T47D (cell line): ENCODE measurements around the gene AP2A1.

Experiments
- DNase-seq, 2 experiments: peaks; one replicate each; pipeline versions ENCODE4 v3.0.0 to v3.0.0-alpha.2; 2011 to 2012; ENCODE audit warnings: low read depth in 1 of 2, low spot score in 1 of 2
- JUND ChIP-seq: IDR thresholded peaks from 2 replicates; pipeline ENCODE4 v1.6.1; 2012; ENCODE audit warnings: low read depth
- in situ Hi-C: cut with HindIII; loops from 2 replicates; pipeline ENCODE4 v1.10.0; 2016; ENCODE audit warnings: low sequenced_read_pairs, low pct_unique_long_range_greater_than_20kb

AP2A1 gene

GRCh38 chr19:49787746-49788145 lies 20.9 kb downstream of the AP2A1 start:
- in situ Hi-C loops: no loop called here
- TF ChIP-seq JUND: no peak
- peak in 1 of 2 experiments; percentile 86 for DNase-seq

GRCh38 chr19:49788857-49789256 lies 22.1 kb downstream of the AP2A1 start:
- in situ Hi-C loops: no loop called here
- TF ChIP-seq JUND: no peak
- DNase-seq: no peak

- no peak for TF ChIP-seq JUND
- no peak for DNase-seq
- in situ Hi-C loops: no loop called here
Observed at GRCh38 chr19:49790866-49791265, 24.1 kb downstream of the AP2A1 start.

GRCh38 chr19:49791776-49792445 lies 25.1 kb downstream of the AP2A1 start:
- in situ Hi-C loops: no loop called here
- TF ChIP-seq JUND: no peak
- no peak for DNase-seq

GRCh38 chr19:49792829-49793560 lies 26.2 kb downstream of the AP2A1 start:
- in situ Hi-C loops: no loop called here
- DNase-seq: no peak
- TF ChIP-seq JUND: no peak

- DNase-seq: no peak
- no peak for TF ChIP-seq JUND
- in situ Hi-C loops: no loop called here
Observed at GRCh38 chr19:49793561-49793840, 26.7 kb downstream of the AP2A1 start.

- in situ Hi-C loops: no loop called here
- TF ChIP-seq JUND: no peak
Observed at GRCh38 chr19:49795615-49796014, 28.8 kb downstream of the AP2A1 start.

GRCh38 chr19:49798574-49798973 lies 31.8 kb downstream of the AP2A1 start:
- in situ Hi-C loops: no loop called here
- TF ChIP-seq JUND: no peak
- no peak for DNase-seq

More at GRCh38 chr19:49795615-49796014, 28.8 kb downstream of the AP2A1 start:
- no peak for DNase-seq

- no peak for DNase-seq
- in situ Hi-C loops: no loop called here
- no peak for TF ChIP-seq JUND
Observed at GRCh38 chr19:49799271-49799797, 32.5 kb downstream of the AP2A1 start.

GRCh38 chr19:49799798-49800376 lies 33.1 kb downstream of the AP2A1 start:
- TF ChIP-seq JUND: no peak
- DNase-seq: no peak
- in situ Hi-C loops: no loop called here

GRCh38 chr19:49800771-49801170 lies 34.0 kb downstream of the AP2A1 start:
- in situ Hi-C loops: no loop called here
- no peak for DNase-seq
- no peak for TF ChIP-seq JUND

GRCh38 chr19:49801401-49801888 lies 34.6 kb downstream of the AP2A1 start:
- no peak for TF ChIP-seq JUND
- in situ Hi-C loops: no loop called here
- DNase-seq: no peak
